HG03103 (cell line): Measurements from ENCODE around the gene COL6A1.

Experiments
- ATAC-seq: cut with Tn5 transposase; IDR thresholded peaks from one replicate; pipeline ENCODE4 v1.9.1; 2021; ENCODE audit warnings: low read depth; ENCODE audit not compliant: unreplicated experiment

Gene COL6A1

GRCh38 chr21:45979651-45980050 lies 1.9 kb upstream of the COL6A1 start:
- no peak for ATAC-seq

GRCh38 chr21:45980271-45980670 lies 1.3 kb upstream of the COL6A1 start:
- ATAC-seq, result no peak

- no peak for ATAC-seq
Observed at GRCh38 chr21:45980697-45981096, 873 bp upstream of the COL6A1 start.

GRCh38 chr21:45982092-45982757 lies 655 bp downstream of the COL6A1 start:
- no peak for ATAC-seq

GRCh38 chr21:45982758-45983648 lies 1.4 kb downstream of the COL6A1 start:
- ATAC-seq, result no peak

GRCh38 chr21:45983649-45983965 lies 2.0 kb downstream of the COL6A1 start:
- no peak for ATAC-seq

- no peak for ATAC-seq
Observed at GRCh38 chr21:45983981-45984551, 2.5 kb downstream of the COL6A1 start.

- no peak for ATAC-seq
Observed at GRCh38 chr21:45984584-45985095, 3.1 kb downstream of the COL6A1 start.

- no peak for ATAC-seq
Observed at GRCh38 chr21:45985471-45986315, 4.1 kb downstream of the COL6A1 start.

GRCh38 chr21:45986316-45987051 lies 4.9 kb downstream of the COL6A1 start:
- no peak for ATAC-seq

- no peak for ATAC-seq
Observed at GRCh38 chr21:45987121-45987711, 5.6 kb downstream of the COL6A1 start.

- ATAC-seq, result no peak
Observed at GRCh38 chr21:45988366-45989347, 7.1 kb downstream of the COL6A1 start.

- ATAC-seq, result no peak
Observed at GRCh38 chr21:45989355-45990048, 7.9 kb downstream of the COL6A1 start.

- no peak for ATAC-seq
Observed at GRCh38 chr21:45990049-45990711, 8.6 kb downstream of the COL6A1 start.

GRCh38 chr21:45990741-45991605 lies 9.4 kb downstream of the COL6A1 start:
- no peak for ATAC-seq

- ATAC-seq, result no peak
Observed at GRCh38 chr21:45991606-45992300, 10.2 kb downstream of the COL6A1 start.
